ENCODE data around the gene SLC38A6. TPM values are rescaled to one million over a fixed set of nuclear protein-coding genes. Genes with fewer than 3 reads are reported as not detected.

Gene SLC38A6
- total and polyA plus RNA-seq, 2 of the 8 experiments (the other 6 are each of a cell fraction or from before 2014, with no cell fraction given) = 8.1 to 9.8 TPM

- Histone ChIP-seq H2BK5ac (ENCODE audit: low read depth, low read length) (no peak overlapping the region), H3K27me3 (replicated peaks in 1 of 4; ENCODE audit: control insufficient read depth in 3 of 4, extremely low read depth in 1 of 4, insufficient read depth in 3 of 4, low read length in 3 of 4) (no peaks in the 10 kb centered on the region), H3K4me2 (ENCODE audit: insufficient read depth in 1 of 2, low read depth in 2 of 2, low read length in 2 of 2) (no peak overlapping the region), H4K5ac (ENCODE audit: insufficient read length, low read depth, low read length) (no peak overlapping the region), H3K36me3 (ENCODE audit: control insufficient read depth in 2 of 4, insufficient read depth in 4 of 4, low read length in 3 of 4) (peaks cover 0 to 43% (median 14%) of the 10 kb centered on the region in 4 experiments; a peak in 6 of 8 replicates), H3K9ac (replicated peaks in 1 of 4; ENCODE audit: extremely low read depth in 1 of 4, low read depth in 3 of 4, low read length in 3 of 4) (no peak overlapping the region), H2BK12ac (ENCODE audit: low read depth, low read length) (no peak overlapping the region), H3K23ac (ENCODE audit: insufficient read length) (no peak overlapping the region), H3K14ac (ENCODE audit: insufficient read length) (no peak overlapping the region), H3K79me2 (ENCODE audit: control insufficient read depth in 1 of 2, insufficient read depth in 2 of 2, low read length in 2 of 2) (peaks cover 0 to 21% of the 10 kb centered on the region in 2 experiments; a peak in 2 of 4 replicates), H2AK5ac (ENCODE audit: low read depth, low read length) (no peak overlapping the region), H3K79me1 (ENCODE audit: low read depth, low read length) (no peaks in the 10 kb centered on the region), H4K20me1 (replicated peaks in 1 of 2; ENCODE audit: control insufficient read depth in 1 of 2, insufficient read depth in 2 of 2, low read length in 2 of 2) (peaks cover 0 to 3% of the 10 kb centered on the region in 2 experiments), H3K9me3 (ENCODE audit: insufficient read depth in 2 of 2, low read depth in 1 of 2, low read length in 1 of 2) (no peaks in the 10 kb centered on the region), H3K4me3 (ENCODE audit: extremely low read depth in 1 of 4, insufficient read depth in 2 of 4, low read depth in 3 of 4, low read length in 4 of 4) (no peak overlapping the region), H2AFZ (ENCODE audit: low read length) (no peak overlapping the region), H3K56ac (replicated peaks; ENCODE audit: insufficient read length, low read depth, low read length) (no peak overlapping the region), H3K4ac (replicated peaks; ENCODE audit: insufficient read length, low read depth, low read length) (no peak overlapping the region), H2BK15ac (ENCODE audit: low read length) (no peak overlapping the region), H2BK20ac (ENCODE audit: low read length) (no peak overlapping the region), H3K4me1 (replicated peaks in 1 of 4; ENCODE audit: control insufficient read depth in 3 of 4, insufficient read depth in 4 of 4, low read length in 3 of 4) (no peaks in the 10 kb centered on the region), H4K8ac (ENCODE audit: extremely low read depth, insufficient read depth, low read length) (no peak overlapping the region), H2BK120ac (replicated peaks; ENCODE audit: low read depth, low read length) (no peak overlapping the region), H3K27ac (ENCODE audit: low read depth, low read length) (no peak overlapping the region), H4K91ac (replicated peaks; ENCODE audit: insufficient read length, low read length) (no peak overlapping the region), H3K23me2 (ENCODE audit: low read depth, low read length) (peaks cover 3% of the 10 kb centered on the region; the same call in 1 of the 2 replicates), H3K18ac (ENCODE audit: extremely low read depth, low read length) (no peak overlapping the region)
- ChIA-PET CTCF (ENCODE audit: partially characterized antibody) (interaction anchor here (0.7 to 1.1 kb wide), 2 partner anchors 46 to 277 kb away, joined by 4 read pairs; no protein-coding TSS in a partner anchor), POLR2A (ENCODE audit: partially characterized antibody) (no interaction called here)
- 76% methylated on average over 2 of the region's 2 CpGs; no CpG with 5 or more reads in 1 of the 2 experiments for WGBS, 2 experiments (ENCODE audit: extremely low coverage in 1 of 2, insufficient coverage in 1 of 2, insufficient read length in 1 of 2, insufficient replicate concordance in 2 of 2, low coverage in 1 of 2, low lambda C conversion rate in 2 of 2, missing lambda C conversion rate in 1 of 2)
- no peak for DNase-seq (ENCODE audit: low read depth in 1 of 2, low spot score in 2 of 2)
- no peak for FAIRE-seq
Measured at GRCh38 chr14:60975551-60975950, 5.5 kb upstream of the SLC38A6 start.
